HG03565 (cell line): ENCODE data around the gene USP6.
"Not testable (repeated sequence)": the region's sequence is repeated elsewhere in the genome, so short reads cannot be mapped to it uniquely, and the experiment has no call there.

ENCODE experiments used
- ATAC-seq: cut with Tn5 transposase; IDR thresholded peaks from one replicate; pipeline ENCODE4 v1.9.1; 2021; ENCODE audit warnings: mild to moderate bottlenecking, moderate library complexity; ENCODE audit not compliant: unreplicated experiment

Gene USP6

GRCh38 chr17:5134571-5134970 lies 18.7 kb downstream of the USP6 start:
- not testable (repeated sequence) for ATAC-seq

- ATAC-seq = not testable (repeated sequence)
Observed at GRCh38 chr17:5135131-5135712, 19.4 kb downstream of the USP6 start.

GRCh38 chr17:5135726-5136579 lies 20.1 kb downstream of the USP6 start:
- no peak for ATAC-seq

- ATAC-seq = not testable (repeated sequence)
Observed at GRCh38 chr17:5136580-5137412, 21.0 kb downstream of the USP6 start.

GRCh38 chr17:5137511-5138197 lies 21.8 kb downstream of the USP6 start:
- not testable (repeated sequence) for ATAC-seq

GRCh38 chr17:5138198-5138544 lies 22.3 kb downstream of the USP6 start:
- not testable (repeated sequence) for ATAC-seq

GRCh38 chr17:5138616-5139457 lies 23.0 kb downstream of the USP6 start:
- no peak for ATAC-seq

GRCh38 chr17:5139458-5139732 lies 23.6 kb downstream of the USP6 start:
- no peak for ATAC-seq

GRCh38 chr17:5142877-5143276 lies 27.0 kb downstream of the USP6 start:
- not testable (repeated sequence) for ATAC-seq

GRCh38 chr17:5146122-5146521 lies 30.3 kb downstream of the USP6 start:
- not testable (repeated sequence) for ATAC-seq

- not testable (repeated sequence) for ATAC-seq
Observed at GRCh38 chr17:5160702-5161101, 44.9 kb downstream of the USP6 start.

GRCh38 chr17:5161793-5162192 lies 46.0 kb downstream of the USP6 start:
- not testable (repeated sequence) for ATAC-seq

GRCh38 chr17:5164436-5164835 lies 48.6 kb downstream of the USP6 start:
- no peak for ATAC-seq

- not testable (repeated sequence) for ATAC-seq
Observed at GRCh38 chr17:5165791-5166564, 50.1 kb downstream of the USP6 start.

GRCh38 chr17:5175027-5175426 lies 59.2 kb downstream of the USP6 start:
- ATAC-seq = not testable (repeated sequence)

- no peak for ATAC-seq
Observed at GRCh38 chr17:5179003-5179402, 63.2 kb downstream of the USP6 start.

GRCh38 chr17:5181509-5182305 lies 65.9 kb downstream of the USP6 start:
- ATAC-seq = no peak

- no peak for ATAC-seq
Observed at GRCh38 chr17:5182597-5183409, 67.0 kb downstream of the USP6 start.
